OCI-LY7 (cell line): ENCODE data around the gene NAA38. TPM values are rescaled to one million over a fixed set of nuclear protein-coding genes. Genes with fewer than 3 reads are reported as not detected.
"Not testable (repeated sequence)": the region's sequence is repeated elsewhere in the genome, so short reads cannot be mapped to it uniquely, and the experiment has no call there.

Experiments
- BruUV-seq: library from RNA; stranded (reverse); fragments of 400-500 nt; replicated peaks from 2 replicates; lab custom pipeline; 2021; lab: Mats Ljungman, UMichigan
- CTCF ChIA-PET: fragments of 300-600 bp; sonication (Branson Sonifier 250); formaldehyde crosslinking; loops from one replicate; lab custom pipeline; 2022; ENCODE audit warnings: antibody characterized with exemption; ENCODE audit not compliant: unreplicated experiment; lab: Charles Lee
- POLR2A ChIA-PET: fragments of 300-600 bp; sonication (Branson Sonifier 250); formaldehyde crosslinking; loops from one replicate; lab custom pipeline; 2022; ENCODE audit warnings: antibody characterized with exemption; lab: Charles Lee
- DNase-seq: peaks from one replicate; pipeline ENCODE4 v3.0.0-alpha.2; 2015; ENCODE audit warnings: low spot score
- H2AFZ ChIP-seq: fragments of 200-600 bp; sonication (generic), shearing (Covaris generic); 2 replicates; pipeline ENCODE4 v1.6.1; 2014; ENCODE audit warnings: mild to moderate bottlenecking, antibody characterized with exemption, low read length, moderate library complexity
- H3K27ac ChIP-seq: fragments of 200-600 bp; sonication (generic); 2 replicates; pipeline ENCODE4 v1.5.1; 2014; ENCODE audit warnings: mixed run types, low read depth, mild to moderate bottlenecking, moderate library complexity, low read length, inconsistent platforms; ENCODE audit not compliant: poor library complexity, severe bottlenecking
- H3K36me3 ChIP-seq: fragments of 200-600 bp; sonication (generic); 2 replicates; pipeline ENCODE4 v1.6.1; 2014; ENCODE audit warnings: mild to moderate bottlenecking, antibody characterized with exemption, low read length, moderate library complexity, mixed read lengths; ENCODE audit not compliant: insufficient read depth
- H3K4me1 ChIP-seq: fragments of 200-600 bp; sonication (generic); 2 replicates; pipeline ENCODE4 v1.5.1; 2014; ENCODE audit warnings: mild to moderate bottlenecking, low read length; ENCODE audit not compliant: insufficient read depth, poor library complexity, severe bottlenecking
- H3K4me2 ChIP-seq: fragments of 200-600 bp; sonication (generic); 2 replicates; pipeline ENCODE4 v1.6.1; 2014; ENCODE audit warnings: mild to moderate bottlenecking, low read length
- H3K4me3 ChIP-seq: fragments of 200-600 bp; sonication (generic); 2 replicates; pipeline ENCODE4 v1.5.1; 2014; ENCODE audit warnings: mild to moderate bottlenecking, low read depth, low read length; ENCODE audit not compliant: poor library complexity, severe bottlenecking
- H3K79me2 ChIP-seq: fragments of 200-600 bp; sonication (generic); 2 replicates; pipeline ENCODE4 v1.6.1; 2016; ENCODE audit warnings: low read depth, mild to moderate bottlenecking, low read length, moderate library complexity, mixed read lengths; ENCODE audit not compliant: insufficient read depth
- H3K9me2 ChIP-seq: fragments of 200-600 bp; sonication (generic); 2 replicates; pipeline ENCODE4 v1.6.1; 2016; ENCODE audit warnings: mild to moderate bottlenecking, low read length, mixed read lengths; ENCODE audit not compliant: insufficient read depth
- H3K9me3 ChIP-seq: fragments of 200-600 bp; sonication (generic); 2 replicates; pipeline ENCODE4 v1.6.1; 2014; ENCODE audit warnings: mild to moderate bottlenecking, mixed run types, low read length, mixed read lengths
- H4K20me1 ChIP-seq: fragments of 200-600 bp; sonication (generic); 2 replicates; pipeline ENCODE4 v1.6.1; 2014; ENCODE audit warnings: mild to moderate bottlenecking, antibody characterized with exemption, low read length, moderate library complexity, mixed read lengths; ENCODE audit not compliant: insufficient read depth
- CTCF ChIP-seq: fragments of 200-600 bp; sonication (generic); conservative IDR thresholded peaks from 2 replicates; pipeline ENCODE4 v1.5.1; 2014; ENCODE audit warnings: mild to moderate bottlenecking, antibody characterized with exemption, low read length, moderate library complexity, mixed read lengths
- EZH2phosphoT487 ChIP-seq: fragments of 200-600 bp; sonication (generic); IDR thresholded peaks from 2 replicates; pipeline ENCODE4 v1.6.1; 2018; ENCODE audit warnings: low read depth, borderline replicate concordance, mild to moderate bottlenecking, mixed run types, antibody characterized with exemption, low read length, moderate library complexity, mixed read lengths
- intact Hi-C: fragments of 100-400 bp; cut with micrococcal nuclease; formaldehyde crosslinking; loops from one replicate; pipeline ENCODE4 v1.10.0; 2022; ENCODE audit not compliant: unreplicated experiment
- total RNA-seq, 2 experiments: library from RNA; depleted of rRNA in 1 of 2; stranded (reverse); fragments of >200 nt in 1 of 2; shearing (Covaris generic) in 1 of 2; gene quantifications; 2 replicates each; pipeline ENCODE4 v1.2.3, GENCODE V29; 2014 to 2022

Gene NAA38
- total RNA-seq, 2 experiments from 2014 or later, result 149 to 168 TPM

- H3K4me1 ChIP-seq, result no peaks in the 10 kb centered on the region
- H3K27ac ChIP-seq, result no peak overlapping the region
- no peaks in the 10 kb centered on the region for H3K36me3 ChIP-seq
- intact Hi-C loops, result loop anchor here (10.0 kb wide), 1 partner anchor 72 kb away; no protein-coding TSS in a partner anchor
- ChIA-PET CTCF (no interaction called here), POLR2A (no interaction called here)
- H3K4me3 ChIP-seq, result no peak overlapping the region
- TF ChIP-seq CTCF, result no peak
- no peak for TF ChIP-seq EZH2phosphoT487
- DNase-seq, result no peak
- no peak overlapping the region for H3K4me2 ChIP-seq
- H3K9me2 ChIP-seq, result no peaks in the 10 kb centered on the region
- no peaks in the 10 kb centered on the region for H3K79me2 ChIP-seq
- H3K9me3 ChIP-seq, result no peaks in the 10 kb centered on the region
- BruUV-seq, result no TSS peak
- H4K20me1 ChIP-seq, result no peaks in the 10 kb centered on the region
- no peak overlapping the region for H2AFZ ChIP-seq
Measured at GRCh38 chr17:7816926-7817642, 40.3 kb downstream of the NAA38 start.

GRCh38 chr17:7814969-7815368 lies 42.4 kb downstream of the NAA38 start:
- Histone ChIP-seq H3K79me2 (no peaks in the 10 kb centered on the region), H3K9me3 (no peaks in the 10 kb centered on the region), H3K9me2 (no peaks in the 10 kb centered on the region), H4K20me1 (no peaks in the 10 kb centered on the region), H3K36me3 (no peaks in the 10 kb centered on the region), H3K27ac (no peak overlapping the region), H3K4me2 (no peak overlapping the region), H3K4me3 (no peak overlapping the region), H2AFZ (no peak overlapping the region), H3K4me1 (no peaks in the 10 kb centered on the region)
- intact Hi-C loops, result loop anchor here (10.0 kb wide), 1 partner anchor 70 kb away; no protein-coding TSS in a partner anchor
- no peak for DNase-seq
- ChIA-PET POLR2A (no interaction called here), CTCF (no interaction called here)
- TF ChIP-seq EZH2phosphoT487 (no peak), CTCF (no peak)
- BruUV-seq, result no TSS peak

GRCh38 chr17:7811251-7811650 lies 46.1 kb downstream of the NAA38 start:
- BruUV-seq, result no TSS peak
- DNase-seq, result no peak
- Histone ChIP-seq H3K9me2 (no peaks in the 10 kb centered on the region), H4K20me1 (no peaks in the 10 kb centered on the region), H3K36me3 (no peaks in the 10 kb centered on the region), H2AFZ (no peak overlapping the region), H3K27ac (no peak overlapping the region), H3K4me3 (no peak overlapping the region), H3K9me3 (no peaks in the 10 kb centered on the region), H3K4me1 (no peaks in the 10 kb centered on the region), H3K4me2 (no peak overlapping the region), H3K79me2 (no peaks in the 10 kb centered on the region)
- CTCF ChIA-PET, result no interaction called here
- TF ChIP-seq CTCF (no peak), EZH2phosphoT487 (no peak)
- intact Hi-C loops, result loop anchor here (10.0 kb wide), 1 partner anchor 66 kb away; no protein-coding TSS in a partner anchor
- POLR2A ChIA-PET, result interaction anchor here (0.5 kb wide), 1 partner anchor 93 kb away, joined by 3 read pairs; no protein-coding TSS in a partner anchor

GRCh38 chr17:7809791-7810343 lies 47.5 kb downstream of the NAA38 start:
- intact Hi-C loops, result loop anchor here (10.0 kb wide), 1 partner anchor 65 kb away; no protein-coding TSS in a partner anchor
- H3K9me3 ChIP-seq, H3K4me2 ChIP-seq, H3K4me1 ChIP-seq, H4K20me1 ChIP-seq, H3K27ac ChIP-seq, H3K4me3 ChIP-seq, DNase-seq, H2AFZ ChIP-seq, CTCF ChIA-PET, H3K79me2 ChIP-seq, BruUV-seq, H3K9me2 ChIP-seq, H3K36me3 ChIP-seq: not testable (repeated sequence)
- POLR2A ChIA-PET, result interaction anchor here (0.7 kb wide), 2 partner anchors 20 to 1887 kb away, joined by 3 to 5 read pairs; no protein-coding TSS in a partner anchor
